BE2C (cell line): ENCODE results near the gene RNASE4.

Experiments used
- DNase-seq: peaks from one replicate; pipeline ENCODE4 v3.0.0-alpha.2; 2020
- H3K27me3 ChIP-seq: fragments of 250-450 bp; sonication (Bioruptor Pico); 2 replicates; pipeline ENCODE4 v1.5.1; 2020; ENCODE audit warnings: mild to moderate bottlenecking
- H3K36me3 ChIP-seq: fragments of 250-450 bp; sonication (Bioruptor Pico); 2 replicates; pipeline ENCODE4 v1.5.1; 2020; ENCODE audit warnings: mild to moderate bottlenecking
- H3K4me1 ChIP-seq: fragments of 250-450 bp; sonication (Bioruptor Pico); 2 replicates; pipeline ENCODE4 v1.5.1; 2020
- H3K4me3 ChIP-seq: 2 replicates; pipeline ENCODE4 v1.5.1; 2011; ENCODE audit warnings: low read depth, low read length
- H3K9me3 ChIP-seq: fragments of 250-450 bp; sonication (Bioruptor Pico); 2 replicates; pipeline ENCODE4 v1.5.1; 2020
- CTCF ChIP-seq: IDR thresholded peaks from 2 replicates; pipeline ENCODE4 v1.5.1; 2012; ENCODE audit warnings: mild to moderate bottlenecking, low read depth, low read length

RNASE4 gene

GRCh38 chr14:20680843-20681347 is 3.5 kb upstream of the RNASE4 start:
- Histone ChIP-seq H3K36me3 (no peaks in the 10 kb centered on the region), H3K9me3 (no peaks in the 10 kb centered on the region), H3K4me1 (no peaks in the 10 kb centered on the region), H3K4me3 (peak overlapping the region; percentile 94), H3K27me3 (no peaks in the 10 kb centered on the region)
- no peak for TF ChIP-seq CTCF
- DNase-seq: no peak

GRCh38 chr14:20681348-20682126 is 2.8 kb upstream of the RNASE4 start:
- H3K27me3 ChIP-seq: no peaks in the 10 kb centered on the region
- no peaks in the 10 kb centered on the region for H3K36me3 ChIP-seq
- no peaks in the 10 kb centered on the region for H3K4me1 ChIP-seq
- peak; percentile 76 for DNase-seq
- peak overlapping the region; percentile 94 for H3K4me3 ChIP-seq
- TF ChIP-seq CTCF: no peak
- no peaks in the 10 kb centered on the region for H3K9me3 ChIP-seq

- Histone ChIP-seq H3K4me1 (no peaks in the 10 kb centered on the region), H3K4me3 (peak overlapping the region; percentile 94), H3K36me3 (no peaks in the 10 kb centered on the region), H3K27me3 (no peaks in the 10 kb centered on the region), H3K9me3 (no peaks in the 10 kb centered on the region)
- no peak for TF ChIP-seq CTCF
- DNase-seq: no peak
Measured at GRCh38 chr14:20682127-20682434, 2.3 kb upstream of the RNASE4 start.

GRCh38 chr14:20682435-20683124 is 1.8 kb upstream of the RNASE4 start:
- Histone ChIP-seq H3K9me3 (no peaks in the 10 kb centered on the region), H3K4me1 (no peaks in the 10 kb centered on the region), H3K4me3 (peak overlapping the region; percentile 94), H3K36me3 (no peaks in the 10 kb centered on the region), H3K27me3 (no peaks in the 10 kb centered on the region)
- DNase-seq: peak; percentile 91
- TF ChIP-seq CTCF: no peak

- Histone ChIP-seq H3K4me1 (no peaks in the 10 kb centered on the region), H3K27me3 (no peaks in the 10 kb centered on the region), H3K9me3 (no peaks in the 10 kb centered on the region), H3K4me3 (peak overlapping the region; percentile 94), H3K36me3 (no peaks in the 10 kb centered on the region)
- DNase-seq: peak; percentile 82
- 0 out of 2 replicates have a peak, but pooled peaks have one; percentile 3 for TF ChIP-seq CTCF
Measured at GRCh38 chr14:20683125-20683890, 1.1 kb upstream of the RNASE4 start.
